ENCODE measurements around the gene CGNL1. TPM values are rescaled to one million over a fixed set of nuclear protein-coding genes. Genes with fewer than 3 reads are reported as not detected.

CGNL1 gene
- polyA plus RNA-seq, 1 of the 3 experiments (the other 2 are of a cell fraction) = 0.23 TPM

DNA sequence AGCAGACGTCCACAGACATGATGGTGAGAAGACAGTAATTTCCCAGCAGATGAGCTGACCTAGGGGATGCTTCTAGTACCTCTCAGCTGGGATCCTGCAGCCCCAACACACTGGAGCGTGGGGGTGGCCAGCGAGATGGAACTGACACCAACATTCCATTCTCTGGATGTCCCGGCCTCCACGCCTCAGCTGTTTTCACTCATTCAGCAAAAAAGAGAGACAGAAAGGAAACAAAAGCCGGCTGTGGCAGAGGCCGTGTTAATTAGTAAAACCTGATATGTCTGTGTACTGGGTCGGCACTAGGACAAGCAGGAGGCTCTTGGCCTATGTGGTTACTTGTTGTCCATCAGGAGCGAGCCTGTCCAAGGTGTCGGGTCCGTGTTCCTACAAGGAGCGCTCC, 132.8 kb downstream of the CGNL1 start:
- no peak for DNase-seq
- POLR2A ChIA-PET = no interaction called here
- no peaks in the 10 kb centered on the region for H3K9me3 ChIP-seq
- no peak overlapping the region for H3K4me2 ChIP-seq
- H3K4me3 ChIP-seq (ENCODE audit: low read depth in 2 of 2, low read length in 1 of 2) = no peak overlapping the region
- H3K4me1 ChIP-seq (ENCODE audit: control insufficient read depth in 1 of 2, insufficient read depth in 2 of 2, low read depth in 1 of 2, low read length in 1 of 2) = peaks cover 0 to 7% of the 10 kb centered on the region in 2 experiments; a peak in 2 of 4 replicates
- no peak overlapping the region for H3K9ac ChIP-seq
- no peak for TF ChIP-seq TEAD4 (IDR thresholded peaks at IDR 0.05; ENCODE audit: borderline replicate concordance, insufficient read depth)
- no peak for TF ChIP-seq RXRA (IDR thresholded peaks at IDR 0.05; ENCODE audit: borderline replicate concordance, low read depth)
- TF ChIP-seq SIN3A (IDR thresholded peaks at IDR 0.05; ENCODE audit: borderline replicate concordance, low read depth, low read length) = no peak
- no peak for TF ChIP-seq GABPA (IDR thresholded peaks at IDR 0.05; ENCODE audit: low read depth)
- no peak for TF ChIP-seq CHD2 (IDR thresholded peaks at IDR 0.05; ENCODE audit: low read length, partially characterized antibody)
- no peak for TF ChIP-seq MXI1 (IDR thresholded peaks at IDR 0.05; ENCODE audit: low read depth, low read length)
- no peak for TF ChIP-seq ZBTB33 (IDR thresholded peaks at IDR 0.05; ENCODE audit: borderline replicate concordance, low read depth)
- TF ChIP-seq RFX5 (IDR thresholded peaks at IDR 0.05; ENCODE audit: low read length) = no peak
- TF ChIP-seq NRF1 (IDR thresholded peaks at IDR 0.05; ENCODE audit: low read depth, low read length) = no peak
- H3K27ac ChIP-seq (ENCODE audit: low read depth in 2 of 2, low read length in 1 of 2) = no peak overlapping the region
- no peaks in the 10 kb centered on the region for H3K9me2 ChIP-seq
- CTCF ChIA-PET = interaction anchor here (1.8 kb wide), 1 partner anchor 168 kb away, joined by 5 read pairs; no protein-coding TSS in a partner anchor
- 89% methylated on average over 8 of the region's 12 CpGs for WGBS (ENCODE audit: low lambda C conversion rate)
- no peaks in the 10 kb centered on the region for H4K20me1 ChIP-seq (ENCODE audit: insufficient read depth)
- H3F3A ChIP-seq (replicated peaks; ENCODE audit: insufficient read depth) = no peaks in the 10 kb centered on the region
- H3K36me3 ChIP-seq (replicated peaks in 1 of 2; ENCODE audit: control insufficient read depth in 1 of 2, insufficient read depth in 2 of 2, low read length in 1 of 2) = no peaks in the 10 kb centered on the region
- H3K79me2 ChIP-seq (ENCODE audit: insufficient read depth) = no peaks in the 10 kb centered on the region
- no peak overlapping the region for H2AFZ ChIP-seq (ENCODE audit: low read depth)
- no peaks in the 10 kb centered on the region for H3K27me3 ChIP-seq (ENCODE audit: insufficient read depth)

DNA sequence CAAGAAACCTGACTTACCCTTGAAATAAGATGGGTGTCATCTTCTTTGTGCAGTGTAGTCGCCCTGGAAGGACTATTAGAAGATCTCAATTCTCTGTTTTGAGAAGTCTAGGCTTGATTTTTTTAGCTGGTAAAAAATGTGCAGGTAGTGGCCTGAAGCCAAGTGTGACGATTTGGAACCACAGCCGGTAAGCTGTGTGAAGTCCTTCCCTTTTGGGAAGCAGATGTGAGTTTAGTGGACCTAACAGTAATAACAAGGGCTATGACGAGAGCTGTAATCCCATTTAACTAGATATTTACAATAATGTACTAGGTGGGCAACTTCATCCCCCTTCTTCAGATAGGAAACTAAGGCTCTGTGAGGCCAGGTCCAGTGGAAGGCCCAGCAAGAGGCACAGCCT, 133.7 kb downstream of the CGNL1 start:
- no peak overlapping the region for H3K9ac ChIP-seq
- no peaks in the 10 kb centered on the region for H3K27me3 ChIP-seq (ENCODE audit: insufficient read depth)
- H4K20me1 ChIP-seq (ENCODE audit: insufficient read depth) = no peaks in the 10 kb centered on the region
- 85% methylated on average over 4 of the region's 4 CpGs for WGBS (ENCODE audit: low lambda C conversion rate)
- TF ChIP-seq, protein P1, sequence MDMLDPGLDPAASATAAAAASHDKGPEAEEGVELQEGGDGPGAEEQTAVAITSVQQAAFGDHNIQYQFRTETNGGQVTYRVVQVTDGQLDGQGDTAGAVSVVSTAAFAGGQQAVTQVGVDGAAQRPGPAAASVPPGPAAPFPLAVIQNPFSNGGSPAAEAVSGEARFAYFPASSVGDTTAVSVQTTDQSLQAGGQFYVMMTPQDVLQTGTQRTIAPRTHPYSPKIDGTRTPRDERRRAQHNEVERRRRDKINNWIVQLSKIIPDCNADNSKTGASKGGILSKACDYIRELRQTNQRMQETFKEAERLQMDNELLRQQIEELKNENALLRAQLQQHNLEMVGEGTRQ (IDR thresholded peaks at IDR 0.05; ENCODE audit: borderline replicate concordance, low read depth, low read length) = no peak
- TF ChIP-seq EZH2phosphoT487 (IDR thresholded peaks at IDR 0.05; ENCODE audit: borderline replicate concordance, low read depth) = no peak
- TF ChIP-seq NFIC (IDR thresholded peaks at IDR 0.05; ENCODE audit: borderline replicate concordance) = no peak
- no peak for TF ChIP-seq IRF3 (IDR thresholded peaks at IDR 0.05; ENCODE audit: low read depth, low read length)
- TF ChIP-seq GABPA (IDR thresholded peaks at IDR 0.05; ENCODE audit: low read depth) = no peak
- TF ChIP-seq, protein P2, sequence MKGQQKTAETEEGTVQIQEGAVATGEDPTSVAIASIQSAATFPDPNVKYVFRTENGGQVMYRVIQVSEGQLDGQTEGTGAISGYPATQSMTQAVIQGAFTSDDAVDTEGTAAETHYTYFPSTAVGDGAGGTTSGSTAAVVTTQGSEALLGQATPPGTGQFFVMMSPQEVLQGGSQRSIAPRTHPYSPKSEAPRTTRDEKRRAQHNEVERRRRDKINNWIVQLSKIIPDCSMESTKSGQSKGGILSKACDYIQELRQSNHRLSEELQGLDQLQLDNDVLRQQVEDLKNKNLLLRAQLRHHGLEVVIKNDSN (IDR thresholded peaks at IDR 0.05; ENCODE audit: borderline replicate concordance, low read depth) = no peak
- no peak for TF ChIP-seq SIN3A (IDR thresholded peaks at IDR 0.05; ENCODE audit: borderline replicate concordance, low read depth, low read length)
- no peak for TF ChIP-seq POLR2AphosphoS5 (IDR thresholded peaks at IDR 0.05; ENCODE audit: low read depth, low read length)
- no peak for TF ChIP-seq SMC3 (IDR thresholded peaks at IDR 0.05; ENCODE audit: low read depth, low read length)
- TF ChIP-seq GATA2 (CRISPR knock-in tag; IDR thresholded peaks at IDR 0.05) = no peak
- TF ChIP-seq FOXM1 (IDR thresholded peaks at IDR 0.05; ENCODE audit: low read depth) = no peak
- no peak for TF ChIP-seq FOXJ3 (CRISPR knock-in tag; IDR thresholded peaks at IDR 0.05)
- H3K4me2 ChIP-seq = no peak overlapping the region
- POLR2A ChIA-PET = no interaction called here
- no peak overlapping the region for H3K4me3 ChIP-seq (ENCODE audit: low read depth in 2 of 2, low read length in 1 of 2)
- no peak for DNase-seq
- H3K9me2 ChIP-seq = no peaks in the 10 kb centered on the region
- no peak overlapping the region for H3K27ac ChIP-seq (ENCODE audit: low read depth in 2 of 2, low read length in 1 of 2)
- H3F3A ChIP-seq (replicated peaks; ENCODE audit: insufficient read depth) = no peaks in the 10 kb centered on the region
- CTCF ChIA-PET = interaction anchor here (1.3 kb wide), 1 partner anchor 33 kb away, joined by 3 read pairs; no protein-coding TSS in a partner anchor
- H3K9me3 ChIP-seq = no peaks in the 10 kb centered on the region
- peaks cover 0 to 2% of the 10 kb centered on the region in 2 experiments; a peak in 2 of 4 replicates for H3K4me1 ChIP-seq (ENCODE audit: control insufficient read depth in 1 of 2, insufficient read depth in 2 of 2, low read depth in 1 of 2, low read length in 1 of 2)
- no peak overlapping the region for H2AFZ ChIP-seq (ENCODE audit: low read depth)
- no peaks in the 10 kb centered on the region for H3K36me3 ChIP-seq (replicated peaks in 1 of 2; ENCODE audit: control insufficient read depth in 1 of 2, insufficient read depth in 2 of 2, low read length in 1 of 2)
- H3K79me2 ChIP-seq (ENCODE audit: insufficient read depth) = no peaks in the 10 kb centered on the region
